Gastrocnemius medialis (tissue), 4 donors: ENCODE measurements around the gene NOLC1.

Experiments used
- CTCF ChIP-seq, 5 experiments: fragments of 450-650 bp in 3 of 5; fragments of 200-600 bp in 2 of 5; sonication (generic) in 2 of 5; IDR thresholded peaks in 4 of 5; conservative IDR thresholded peaks in 1 of 5; 1 replicate in 4 of 5; 2 replicates in 1 of 5; pipeline ENCODE4 v1.5.1; 2016 to 2019; ENCODE audit warnings: antibody characterized with exemption in 5 of 5, mild to moderate bottlenecking in 3 of 5, moderate library complexity in 3 of 5
- POLR2A ChIP-seq, 2 donors: fragments of 450-650 bp; IDR thresholded peaks; one replicate each; pipeline ENCODE4 v1.6.1; 2017; ENCODE audit warnings: antibody characterized with exemption in 2 of 2, mild to moderate bottlenecking in 2 of 2, moderate library complexity in 2 of 2

- TF ChIP-seq CTCF (IDR thresholded peaks at IDR 0.05 in 4 of 5, conservative IDR thresholded peaks at IDR 0.05 in 1 of 5) (no peak), POLR2A (IDR thresholded peaks at IDR 0.05) (no peak)
Observed at GRCh38 chr10:102191956-102192355, 39.8 kb downstream of the NOLC1 start.
